Fibroblast of skin of left biceps (primary cell): ENCODE measurements around the gene SPN.
A peak's percentile ranks its signal among the peaks of the same experiment; 100 is the strongest.
"Not testable (repeated sequence)": the region's sequence is repeated elsewhere in the genome, so short reads cannot be mapped to it uniquely, and the experiment has no call there.

ENCODE experiments used
- DNase-seq, 2 experiments: peaks; one replicate each; pipeline ENCODE4 v3.0.0-alpha.2; 2013; ENCODE audit warnings: low read depth in 2 of 2

SPN gene

DNA sequence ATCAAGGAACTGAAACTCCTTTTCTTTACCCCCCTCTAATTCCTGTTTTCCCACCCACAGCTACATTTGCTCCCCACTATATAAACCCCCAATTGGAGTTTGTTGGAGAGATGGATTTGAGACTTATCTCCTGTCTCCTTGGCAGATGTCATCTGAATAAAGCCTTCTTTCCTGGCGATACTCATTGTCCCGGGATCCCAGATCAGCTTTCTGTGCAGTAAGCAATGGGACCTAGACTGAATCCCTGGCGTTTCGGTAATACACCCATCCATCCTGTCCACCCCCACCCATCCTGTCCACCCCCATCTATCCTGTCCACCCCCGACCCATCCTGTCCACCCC, 38.1 kb downstream of the SPN start:
- DNase-seq, result no peak

DNA sequence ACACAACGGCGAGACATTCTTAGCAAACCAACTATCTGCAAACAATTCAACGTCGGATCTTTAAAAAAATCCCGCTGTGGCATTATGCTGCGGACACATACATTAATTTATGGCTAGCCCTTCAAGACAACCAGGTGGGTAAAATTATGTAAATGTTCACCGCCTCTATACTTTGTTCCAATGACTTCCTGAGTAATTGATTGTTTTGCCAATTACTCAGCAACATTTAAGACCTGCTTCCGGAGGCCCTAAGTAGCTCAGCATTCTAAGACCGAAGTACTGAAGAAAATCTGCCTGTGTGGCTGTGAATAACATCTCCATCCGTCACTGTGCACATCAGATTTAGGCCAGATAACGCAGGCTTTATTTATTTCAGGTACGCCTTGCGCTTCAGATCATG, 39.2 kb downstream of the SPN start:
- DNase-seq, result no peak

DNA sequence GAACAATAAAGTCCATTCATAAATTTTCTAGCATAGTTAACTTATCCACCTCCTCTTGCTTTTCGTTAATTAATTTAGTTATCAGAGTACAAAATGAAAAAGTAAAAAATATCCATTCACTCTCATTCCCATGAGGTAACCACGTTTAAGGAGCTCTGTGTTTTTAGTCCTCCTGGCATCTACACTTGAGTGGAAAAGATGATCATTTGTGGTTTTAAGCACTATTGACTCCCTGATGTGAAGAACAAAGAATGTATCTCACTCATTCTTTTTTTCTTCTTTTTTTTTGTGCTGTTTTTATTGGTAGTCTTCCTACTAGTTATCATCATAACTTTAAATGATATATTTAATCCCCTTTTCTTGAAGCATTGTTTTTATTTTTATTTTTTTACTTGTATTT, 42.0 kb downstream of the SPN start:
- DNase-seq, result no peak

DNA sequence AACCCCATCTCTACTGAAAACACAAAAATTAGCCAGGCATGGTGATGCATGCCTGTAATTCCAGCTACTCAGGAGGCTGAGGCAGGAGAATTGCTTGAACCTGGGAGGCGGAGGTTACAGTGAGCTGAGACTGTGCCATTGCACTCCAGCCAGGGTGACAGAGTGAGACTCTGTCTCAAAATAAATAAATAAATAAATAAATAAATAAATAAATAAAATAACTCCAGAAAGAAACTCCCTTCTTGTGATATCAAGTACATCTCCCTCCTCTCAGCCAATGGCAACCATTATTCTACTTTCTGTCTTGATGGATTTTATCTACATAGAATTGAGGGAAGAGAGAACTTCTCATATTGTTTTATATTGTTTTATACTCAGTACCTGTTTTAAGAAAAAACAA, 44.1 kb downstream of the SPN start:
- not testable (repeated sequence) for DNase-seq

DNA sequence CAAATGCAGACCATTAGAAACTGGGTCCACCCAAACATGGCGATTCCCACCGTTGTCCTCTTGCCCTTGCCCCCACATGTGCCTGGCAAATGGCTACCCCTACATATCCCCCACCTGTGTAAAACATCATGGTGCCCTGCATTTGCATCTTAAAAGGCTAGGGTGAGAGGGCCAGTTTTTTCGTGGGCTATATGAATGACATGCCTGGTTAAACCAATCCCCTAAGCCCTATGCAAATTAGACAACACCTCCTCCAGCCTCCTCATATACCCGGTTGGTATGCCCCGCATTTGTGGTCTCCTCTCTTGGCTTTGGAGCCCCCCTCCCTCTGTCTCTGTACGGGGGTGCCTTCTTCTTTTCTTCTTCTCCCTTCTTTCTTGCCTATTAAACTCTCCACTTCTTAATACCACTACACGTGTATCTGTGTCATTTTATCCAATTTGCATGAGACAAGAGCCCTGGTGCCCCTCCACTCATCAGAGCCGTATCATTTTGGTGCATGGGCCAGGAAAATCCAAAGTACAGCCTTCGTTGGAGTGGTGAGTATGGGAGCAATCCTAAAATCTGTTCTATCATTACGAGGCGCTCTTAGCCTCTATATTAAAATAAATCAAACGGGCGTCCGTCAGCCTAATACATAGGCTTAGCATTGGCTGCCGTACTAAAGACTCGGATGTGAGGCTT, 46.0 kb downstream of the SPN start:
- no peak for DNase-seq

DNA sequence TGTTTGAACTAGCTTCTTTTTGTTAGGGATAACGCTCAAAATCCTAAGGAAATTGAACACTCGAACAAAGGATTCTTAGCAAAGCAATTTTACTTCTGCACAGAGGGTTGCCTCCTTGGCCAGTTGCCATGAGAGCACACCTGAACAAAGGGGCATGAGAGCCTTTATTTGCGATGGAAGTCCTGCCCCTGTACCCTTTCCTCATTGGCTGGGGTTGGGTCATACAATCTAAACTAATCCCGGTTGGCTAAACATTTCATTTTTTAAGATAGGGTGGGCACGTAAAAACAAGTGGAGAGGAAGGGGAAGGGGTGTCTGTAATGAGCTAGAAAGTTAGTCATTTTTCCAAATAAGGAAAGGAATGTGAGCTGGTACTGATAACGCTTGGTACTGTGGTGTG, 46.6 kb downstream of the SPN start:
- DNase-seq, result not testable (repeated sequence)

DNA sequence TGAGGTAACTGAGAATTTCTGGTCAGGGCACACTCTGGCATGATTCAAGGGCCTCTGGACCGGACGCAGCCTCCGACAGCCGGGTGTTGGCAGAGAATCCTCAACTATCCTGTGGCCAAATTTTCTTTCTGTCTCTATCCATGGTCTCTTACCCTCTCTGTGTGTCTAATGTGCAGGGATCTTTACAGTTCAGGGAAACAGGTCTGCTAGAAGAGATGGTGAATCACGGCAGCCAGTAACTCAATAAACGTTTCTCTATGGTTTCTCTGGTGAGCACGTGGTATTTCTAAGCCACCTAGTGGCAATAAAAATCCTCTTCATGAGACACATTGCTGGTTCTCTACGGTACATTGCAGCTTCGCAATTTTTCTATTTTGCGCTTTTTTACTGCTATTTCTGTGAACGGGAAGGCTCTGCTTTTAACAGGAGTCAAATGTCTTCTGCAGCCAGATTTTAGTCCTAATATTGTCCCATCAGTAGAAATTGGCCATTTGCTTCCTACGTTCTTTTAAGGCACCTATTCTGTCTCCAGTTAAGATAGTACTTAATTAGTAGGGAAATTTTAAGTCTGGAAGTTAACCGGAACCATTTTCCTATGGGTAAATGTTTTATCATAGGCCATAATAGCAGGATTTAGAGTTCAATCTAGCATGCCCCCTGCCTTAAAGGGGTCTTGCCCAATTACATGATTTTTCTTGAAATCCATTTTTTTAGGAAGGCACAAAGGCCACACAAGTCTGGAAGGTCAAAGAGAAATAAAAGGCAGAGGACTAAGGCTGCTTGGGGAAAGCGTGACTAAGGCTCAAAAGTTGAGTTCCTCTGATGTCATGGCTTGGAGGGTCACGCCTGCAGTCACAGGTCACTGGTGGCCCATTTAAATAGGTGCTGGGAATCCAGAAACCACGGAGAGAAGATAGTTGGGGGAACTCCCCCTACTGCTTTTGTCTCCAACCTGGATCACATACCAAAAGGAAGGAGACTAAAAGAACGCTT, 47.5 kb downstream of the SPN start:
- peak; percentile 31 to 42 for DNase-seq

DNA sequence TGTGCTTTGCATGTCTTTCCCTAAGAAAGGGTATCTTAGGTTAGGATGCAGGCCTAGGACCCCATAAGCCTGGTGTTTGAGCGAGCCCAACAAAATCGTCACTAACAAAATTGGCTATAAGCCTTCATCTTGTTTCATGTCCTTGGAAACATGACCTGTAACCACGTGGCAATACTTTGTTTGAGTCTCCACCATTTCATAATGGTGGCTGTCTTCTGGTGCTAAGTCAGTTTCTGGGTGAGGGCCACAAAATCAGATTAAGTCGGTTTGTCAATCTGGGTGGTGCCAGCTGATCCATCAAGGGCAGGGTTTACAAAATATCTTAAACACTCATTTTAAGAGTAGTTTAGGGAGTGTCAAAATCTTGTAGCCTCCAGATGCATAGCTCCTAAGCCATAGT, 49.8 kb downstream of the SPN start:
- DNase-seq, result no peak

DNA sequence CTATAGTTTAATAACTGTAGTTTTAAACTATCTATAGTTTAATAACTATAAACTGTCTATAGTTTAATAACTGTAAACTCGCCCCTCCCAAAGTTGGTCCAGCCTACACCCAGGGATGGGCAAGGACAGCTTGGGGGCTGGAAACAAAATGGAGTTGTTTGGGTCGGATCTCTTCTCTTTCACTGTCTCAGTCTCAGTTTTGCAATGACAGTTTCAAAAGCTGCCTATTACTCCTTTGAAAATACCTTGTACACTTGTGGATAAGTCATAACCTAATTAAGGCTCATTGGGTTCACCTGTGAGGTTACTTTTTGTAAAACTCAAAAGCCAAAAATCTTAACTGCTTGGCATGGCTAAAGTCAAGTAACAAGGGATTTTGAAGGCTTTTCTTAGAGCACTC, 51.3 kb downstream of the SPN start:
- no peak for DNase-seq

DNA sequence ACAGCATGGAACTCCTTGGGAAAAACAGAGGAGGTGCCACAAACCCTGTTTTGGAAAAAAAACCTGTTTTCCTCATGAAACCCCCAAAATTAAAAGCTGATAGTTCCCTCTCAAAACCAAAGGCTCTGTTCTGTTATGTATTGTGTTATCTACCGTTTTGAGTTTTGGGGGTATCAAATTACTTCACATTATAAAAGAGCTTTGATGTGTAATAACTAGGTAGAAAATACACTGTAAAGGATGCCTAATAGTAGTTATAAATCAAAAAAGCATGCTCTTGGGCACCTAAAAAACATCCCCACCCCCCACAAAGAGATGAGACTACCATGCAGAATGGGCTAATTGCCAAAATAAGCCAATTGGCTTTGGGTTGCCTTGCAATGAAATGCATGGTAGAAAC, 51.9 kb downstream of the SPN start:
- DNase-seq, result no peak

DNA sequence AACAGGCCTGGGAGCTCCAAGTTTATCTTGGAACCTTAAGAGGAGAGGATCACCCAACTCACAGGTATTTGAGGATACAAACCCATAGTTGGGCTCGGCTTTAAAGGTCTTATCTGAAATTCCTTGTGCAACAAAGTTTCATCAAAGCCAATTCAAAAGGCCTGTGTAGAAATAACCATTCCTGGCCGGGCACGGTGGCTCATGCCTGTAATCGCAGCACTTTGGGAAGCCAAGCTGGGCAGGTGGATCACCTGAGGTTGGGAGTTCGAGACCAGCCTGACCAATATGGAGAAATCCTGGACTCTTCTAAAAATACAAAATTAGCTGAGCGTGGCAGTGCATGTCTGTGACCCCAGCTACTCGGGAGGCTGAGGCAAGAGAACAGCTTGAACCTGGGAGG, 54.1 kb downstream of the SPN start:
- no peak for DNase-seq

DNA sequence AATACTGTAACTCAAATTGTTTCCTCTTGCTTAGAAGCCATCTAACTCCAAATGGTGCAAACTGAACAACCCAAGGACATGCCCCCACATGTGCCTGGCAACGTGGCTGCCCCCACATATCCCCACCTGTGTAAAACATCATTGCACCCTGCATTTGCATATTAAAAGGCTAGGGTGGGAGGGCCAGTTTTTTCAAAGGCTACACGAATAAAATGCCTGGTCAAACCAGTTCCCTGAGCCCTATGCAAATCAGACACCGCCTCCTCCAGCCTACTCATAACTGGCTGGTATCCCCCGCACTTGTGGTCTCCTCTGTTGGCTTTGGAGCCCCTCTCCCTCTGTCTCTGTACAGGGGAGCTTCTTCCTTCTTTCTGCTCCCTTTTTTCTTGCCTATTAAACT, 56.0 kb downstream of the SPN start:
- no peak for DNase-seq
